NCI-H2081 treated with DMSO at 0.1 percent for 48 hours (cell line): ENCODE results near the gene ZNF611.
A peak's percentile ranks its signal among the peaks of the same experiment; 100 is the strongest.
"Not testable (repeated sequence)": the region's sequence is repeated elsewhere in the genome, so short reads cannot be mapped to it uniquely, and the experiment has no call there.

Source experiments
- DNase-seq: peaks from one replicate; lab custom pipeline; 2025; lab: John Stamatoyannopoulos, UW

ZNF611 gene

DNA sequence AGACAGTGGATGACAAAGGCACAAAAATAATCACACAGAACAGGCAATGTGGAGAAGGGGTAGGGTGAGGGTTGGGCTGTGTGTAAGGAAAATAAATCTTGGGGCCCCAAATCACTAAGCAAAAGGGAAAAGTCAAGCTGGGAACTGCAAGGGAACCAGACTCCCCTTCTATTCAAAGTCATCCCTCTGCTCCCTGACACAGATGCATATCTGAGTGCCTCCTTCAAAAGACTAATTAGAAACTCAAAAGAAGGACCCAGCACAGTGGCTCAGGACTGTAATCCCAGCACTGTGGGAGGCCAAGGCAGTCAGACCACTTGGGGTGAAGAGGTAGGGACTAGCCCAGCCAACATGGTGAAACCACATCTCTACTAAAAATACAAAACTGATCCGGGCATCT is 18.3 kb downstream of the ZNF611 start:
- no peak for DNase-seq

DNA sequence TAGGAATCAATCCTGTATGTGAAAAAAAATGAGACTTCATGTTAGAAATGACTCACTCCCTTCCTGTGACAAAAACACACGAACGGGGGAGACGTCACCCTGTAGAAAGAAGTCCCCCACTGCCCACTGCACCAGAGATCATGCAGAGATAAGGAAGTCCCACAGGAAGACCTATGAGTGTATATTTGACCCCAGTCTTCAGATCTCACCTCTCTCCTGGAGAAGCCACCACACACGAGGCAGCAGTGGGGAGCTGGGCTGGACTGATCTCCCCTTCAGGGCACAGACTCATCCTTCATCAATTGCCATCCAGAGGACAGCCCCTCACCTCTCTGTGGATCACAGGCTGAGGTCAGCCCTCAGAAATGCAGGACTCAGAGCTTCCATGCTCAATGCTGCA is 18.9 kb downstream of the ZNF611 start:
- DNase-seq = not testable (repeated sequence)

DNA sequence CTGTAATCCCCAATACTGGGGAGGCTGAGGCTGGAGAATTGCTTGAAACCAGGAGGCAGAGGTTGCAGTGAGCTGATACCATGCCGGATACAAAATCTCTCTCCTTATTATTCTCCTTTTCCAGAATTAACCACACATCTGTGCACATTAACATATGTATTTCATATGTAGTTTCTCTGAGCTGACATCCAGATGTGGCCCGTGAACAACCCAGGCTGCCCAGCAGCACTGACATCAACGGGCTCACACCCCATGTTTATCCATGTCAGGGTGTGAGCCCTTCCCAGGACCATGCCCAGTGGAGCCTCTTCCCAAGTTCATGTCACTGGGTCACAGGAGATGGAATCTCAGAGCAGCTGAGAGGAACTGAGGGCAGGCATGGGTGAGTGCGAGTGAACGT is 19.5 kb downstream of the ZNF611 start:
- not testable (repeated sequence) for DNase-seq

DNA sequence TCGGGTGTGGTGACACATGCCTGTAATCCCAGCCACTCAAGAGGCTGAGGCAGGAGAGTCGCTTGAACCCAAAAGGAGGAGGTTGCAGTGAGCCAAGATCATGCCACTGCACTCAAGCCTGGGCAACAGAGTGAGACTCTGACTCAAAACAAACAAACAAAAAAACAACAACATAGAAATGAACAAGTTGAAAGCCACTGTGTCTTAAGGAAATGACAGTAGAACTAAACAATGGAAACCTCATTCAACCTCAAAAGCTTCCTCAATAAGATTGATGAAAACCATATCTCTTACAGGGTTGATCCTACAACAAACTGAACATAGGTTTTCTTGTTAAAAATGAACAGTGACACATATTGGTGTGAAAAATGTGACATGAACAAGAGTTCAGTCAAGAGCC is 21.8 kb downstream of the ZNF611 start:
- DNase-seq = not testable (repeated sequence)

DNA sequence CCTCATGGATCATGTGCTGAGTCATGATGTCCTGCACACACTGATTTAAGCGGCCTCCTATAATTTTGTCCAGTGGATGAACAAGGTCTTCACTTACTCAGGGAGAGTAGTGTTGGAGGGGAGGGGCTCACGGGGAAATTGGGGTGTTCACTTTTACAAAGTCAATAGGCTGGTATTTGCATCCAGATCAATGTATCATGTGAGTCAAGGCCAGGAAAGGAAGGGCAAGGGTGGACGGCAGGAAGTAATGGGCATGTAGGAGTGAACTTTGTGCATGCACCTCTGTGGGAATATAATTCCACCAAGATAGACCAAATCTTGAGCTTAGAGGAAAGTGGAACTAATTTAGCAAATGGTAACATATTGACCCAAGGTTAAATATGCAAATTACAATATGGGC is 23.2 kb downstream of the ZNF611 start:
- not testable (repeated sequence) for DNase-seq

DNA sequence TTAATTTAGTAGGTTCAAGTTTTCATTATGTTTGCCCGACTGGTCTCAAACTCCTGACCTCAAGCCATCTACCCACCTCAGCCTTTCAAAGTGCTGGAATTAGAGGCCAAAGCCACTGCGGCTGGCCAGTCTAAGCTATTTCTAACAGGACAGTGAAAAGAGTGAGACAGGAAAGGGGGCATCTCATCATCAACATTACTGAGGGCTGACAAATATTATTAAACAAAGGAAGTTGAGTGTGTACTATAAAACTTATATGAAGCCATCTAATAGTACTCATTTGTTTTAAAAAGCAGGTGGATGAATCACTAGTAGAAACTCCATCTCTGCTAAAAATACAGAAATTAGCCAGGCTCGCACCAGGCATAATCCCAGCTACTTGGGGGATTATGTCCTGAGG is 24.3 kb downstream of the ZNF611 start:
- no peak for DNase-seq

DNA sequence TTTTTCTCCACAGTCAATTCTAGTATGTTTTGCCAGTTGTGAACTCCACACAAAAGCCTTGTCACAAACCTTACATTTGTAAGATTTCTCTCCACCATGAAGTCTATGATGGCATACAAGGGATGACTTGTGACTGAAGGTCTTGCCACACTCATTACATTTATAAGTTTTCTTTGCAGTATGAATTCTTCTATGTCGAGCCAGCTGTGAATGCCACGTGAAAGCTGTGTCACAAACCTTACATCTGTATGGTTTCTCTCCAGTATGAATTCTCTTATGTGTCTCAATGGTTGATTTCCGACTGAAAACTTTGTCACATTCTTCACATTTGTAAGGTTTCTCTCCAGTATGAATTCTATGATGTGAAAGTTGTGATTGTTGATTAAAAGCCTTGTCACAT is 29.2 kb downstream of the ZNF611 start:
- DNase-seq = not testable (repeated sequence)

DNA sequence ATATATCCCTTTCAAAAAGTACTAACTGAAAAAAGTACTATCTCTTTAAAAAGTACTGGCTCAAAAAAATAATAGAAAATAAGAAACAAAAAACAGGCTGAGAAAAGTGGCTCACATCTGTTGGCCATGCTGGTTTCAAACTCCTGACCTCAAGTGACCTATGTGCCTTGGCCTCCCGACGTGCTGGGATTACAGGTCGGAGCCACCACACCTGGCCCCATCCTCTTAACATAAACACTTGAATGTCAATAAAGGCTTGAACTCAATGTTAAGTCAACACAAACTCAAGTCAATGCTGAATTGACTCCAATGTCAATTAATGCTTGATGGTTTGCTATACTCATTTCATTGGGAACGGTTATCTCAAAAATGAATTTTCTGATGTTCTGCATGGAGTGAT is 30.9 kb downstream of the ZNF611 start:
- no peak for DNase-seq

DNA sequence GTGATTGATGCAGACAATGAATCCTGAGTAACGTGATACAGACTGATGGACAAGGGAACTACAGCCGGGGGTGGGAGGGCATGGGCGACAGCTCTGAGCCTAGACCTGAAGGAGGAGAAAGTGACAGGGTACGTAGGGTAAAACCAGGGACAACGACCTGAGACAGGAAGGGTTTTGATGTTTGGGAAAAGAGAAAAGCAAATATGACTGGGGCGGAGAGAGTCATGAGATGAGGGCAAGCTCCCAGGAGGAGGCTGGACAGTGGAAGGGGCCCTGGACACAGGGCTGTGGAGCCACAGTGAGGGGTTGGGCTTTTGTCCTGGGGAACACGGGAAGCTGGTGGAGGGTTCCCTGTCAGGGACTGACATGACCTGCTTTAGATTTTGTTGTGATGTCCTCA is 34.2 kb downstream of the ZNF611 start:
- DNase-seq = no peak

DNA sequence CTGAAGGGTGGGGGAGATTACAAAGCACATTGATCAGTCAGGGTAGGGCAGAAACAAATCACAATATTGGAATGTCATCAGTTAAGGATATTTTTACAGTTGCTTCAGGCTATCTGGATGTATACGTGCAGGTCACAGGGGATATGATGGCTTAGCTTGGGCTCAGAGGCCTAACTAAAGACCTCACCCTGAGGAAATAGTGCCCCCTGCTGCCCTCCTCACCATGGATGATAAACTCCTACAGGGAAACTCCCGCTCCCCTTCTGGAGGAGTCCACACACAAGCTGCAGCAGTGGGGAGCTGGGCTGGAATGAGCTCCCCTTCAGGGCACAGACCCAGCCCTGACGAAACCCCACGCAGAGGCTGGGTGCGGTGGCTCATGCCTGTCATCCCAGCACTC is 35.3 kb downstream of the ZNF611 start:
- DNase-seq = not testable (repeated sequence)

DNA sequence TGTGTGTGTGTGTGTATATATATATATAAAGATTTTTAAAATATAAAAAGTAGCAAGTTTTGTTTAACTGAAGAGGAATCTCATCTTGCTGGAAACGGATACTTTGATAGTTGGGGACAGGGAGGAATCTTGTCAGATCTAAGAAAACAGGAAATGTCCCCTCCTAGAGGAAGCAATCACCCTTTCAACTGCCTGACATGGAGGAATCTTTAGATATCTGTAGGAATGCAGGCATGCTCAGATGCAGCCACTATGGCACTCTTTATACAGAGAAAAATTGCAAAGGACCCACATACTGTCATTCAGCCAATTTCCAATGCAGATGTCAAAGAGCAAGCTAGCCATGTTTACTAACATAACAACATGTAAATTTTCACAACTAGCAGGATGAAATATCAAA is 38.8 kb downstream of the ZNF611 start:
- DNase-seq = no peak

DNA sequence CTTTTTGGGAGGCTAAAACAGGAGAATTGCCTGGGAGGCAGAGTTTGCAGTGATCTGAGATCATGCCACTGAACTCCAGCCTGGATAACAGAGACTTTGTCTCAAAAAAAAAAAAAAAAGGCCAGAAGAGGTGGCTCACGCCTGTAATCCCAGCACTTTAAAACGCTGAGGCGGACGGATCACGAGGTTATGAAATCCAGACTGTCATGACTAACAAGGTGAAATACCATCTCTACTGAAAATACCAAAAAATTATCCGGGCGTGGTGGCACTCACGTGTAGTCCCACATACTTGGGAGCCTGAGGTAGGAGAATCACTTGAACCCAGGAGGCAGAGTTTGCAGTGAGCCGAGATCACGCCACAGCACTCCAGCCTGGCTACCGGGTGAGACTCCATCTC is 39.9 kb downstream of the ZNF611 start:
- DNase-seq = no peak

DNA sequence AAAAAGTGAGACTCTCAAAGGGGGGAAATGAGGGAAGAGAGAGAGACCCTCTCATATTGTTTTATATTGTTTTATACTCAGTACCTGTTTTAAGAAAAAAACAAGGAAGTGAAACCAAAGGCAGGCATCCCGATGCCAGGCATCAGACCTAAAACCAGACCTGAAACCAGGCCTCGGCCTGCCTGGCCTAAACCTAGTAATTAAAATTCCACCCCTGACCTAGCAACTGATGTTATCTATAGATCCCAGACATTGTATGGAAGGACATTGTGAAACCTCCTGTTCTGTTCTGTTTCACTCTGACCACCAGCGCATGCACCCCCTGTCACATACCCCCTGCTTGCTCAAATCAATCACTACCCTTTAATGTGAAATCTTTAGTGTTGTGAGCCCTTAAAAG is 40.6 kb downstream of the ZNF611 start:
- DNase-seq = not testable (repeated sequence)

DNA sequence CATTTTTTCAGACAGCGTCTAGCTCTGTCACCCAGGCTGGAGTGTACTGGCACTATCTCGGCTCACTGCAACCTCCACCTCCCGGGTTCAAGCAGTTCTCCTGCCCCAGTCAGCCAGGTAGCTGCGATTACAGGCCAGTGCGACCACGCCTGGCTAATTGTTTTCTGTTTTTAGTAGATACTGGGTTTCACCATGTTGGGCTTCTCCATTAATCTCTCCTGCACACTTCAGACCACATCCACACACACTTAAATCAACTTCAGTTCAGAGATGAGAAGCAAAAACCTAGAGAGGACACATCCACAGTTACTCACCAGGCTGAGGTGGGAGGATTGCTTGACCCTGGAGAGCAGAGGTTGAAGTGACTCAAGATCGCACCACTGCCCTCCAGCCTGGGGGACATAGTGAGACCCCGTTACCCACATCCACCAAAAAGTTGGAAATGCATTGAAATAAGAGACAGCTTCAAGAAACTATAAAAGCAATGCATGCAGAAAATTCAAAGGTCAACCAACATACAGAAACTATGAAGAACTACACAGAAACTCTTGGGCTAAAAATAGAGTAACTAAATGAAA is 42.3 kb downstream of the ZNF611 start:
- DNase-seq = no peak

DNA sequence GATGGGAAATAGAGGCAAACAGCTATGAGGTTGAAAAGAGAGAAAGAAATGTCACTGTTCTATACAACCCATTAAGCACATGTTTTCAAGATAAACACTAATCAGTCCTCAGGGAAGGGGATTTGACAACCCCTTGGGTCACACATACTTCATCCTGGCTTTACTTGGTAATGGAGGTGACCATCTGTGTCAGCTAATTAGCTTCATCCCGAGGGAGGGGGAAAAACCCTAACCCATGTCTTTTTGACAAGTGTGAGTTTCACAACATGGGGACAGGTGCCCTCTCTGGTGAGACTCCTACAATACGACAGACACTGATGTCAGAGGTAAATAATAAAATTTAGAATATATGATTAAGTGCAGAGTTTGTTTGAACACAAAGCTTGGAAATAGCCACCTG is 43.1 kb downstream of the ZNF611 start:
- no peak for DNase-seq

DNA sequence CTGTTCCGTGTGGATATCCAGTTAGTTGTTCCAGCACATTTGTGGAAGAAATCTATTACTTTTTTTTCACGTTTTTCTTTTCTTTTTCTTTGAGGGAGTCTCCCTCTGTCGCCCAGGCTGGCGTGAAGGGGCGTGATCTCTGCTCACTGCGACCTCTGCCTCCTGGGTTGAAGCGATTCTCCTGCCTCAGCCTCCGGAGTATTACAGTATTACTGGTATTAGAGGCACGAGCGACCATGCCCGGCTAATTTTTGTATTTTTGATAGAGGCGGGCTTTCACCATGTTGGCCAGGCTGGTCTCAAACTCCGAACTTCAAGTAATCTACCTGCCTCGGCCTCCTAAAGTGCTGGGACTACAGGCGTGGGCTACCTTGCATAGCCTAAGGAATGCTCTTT is 43.6 kb downstream of the ZNF611 start:
- no peak for DNase-seq

DNA sequence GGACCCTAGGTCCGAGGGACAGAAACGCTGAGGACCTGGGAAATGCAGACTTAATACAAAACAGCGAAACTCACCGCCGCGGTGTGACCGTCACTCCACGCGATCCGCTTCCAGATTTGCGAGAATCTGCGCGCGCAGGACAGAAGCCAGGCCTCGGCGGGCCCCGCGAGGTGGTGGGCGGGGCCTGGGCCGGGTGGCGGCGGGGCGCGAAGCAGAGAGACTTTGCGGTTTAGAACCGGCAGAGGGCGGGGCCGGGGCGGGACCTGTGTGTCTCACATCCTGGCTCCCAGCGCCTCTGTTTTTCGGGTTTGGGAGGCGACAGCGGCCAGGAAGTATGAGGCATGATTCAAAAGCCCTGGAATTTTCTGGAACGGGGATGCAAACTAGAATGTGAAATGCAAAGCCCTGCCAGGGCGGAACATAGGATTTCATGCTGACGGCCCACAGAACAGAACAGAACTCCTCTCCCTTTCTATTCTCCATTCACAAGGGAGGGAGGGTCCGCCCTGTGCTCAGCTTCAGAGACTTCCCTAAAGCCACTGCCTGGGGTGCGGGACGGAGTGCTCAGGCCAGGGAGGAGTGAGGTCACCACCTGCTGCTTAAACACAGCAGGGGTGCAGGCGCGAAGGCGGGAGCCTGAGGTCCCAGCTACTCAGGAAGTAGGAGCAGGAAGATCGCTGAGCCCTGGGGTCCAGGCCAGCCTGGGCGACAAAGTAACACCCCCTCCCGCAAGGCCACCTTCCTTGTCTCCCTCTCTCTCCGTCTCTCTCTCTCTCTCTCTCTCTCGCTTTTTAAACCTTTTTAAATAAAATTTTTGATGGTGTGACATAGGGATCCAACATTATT is 44.3 kb downstream of the ZNF611 start:
- DNase-seq = peak; percentile 14

DNA sequence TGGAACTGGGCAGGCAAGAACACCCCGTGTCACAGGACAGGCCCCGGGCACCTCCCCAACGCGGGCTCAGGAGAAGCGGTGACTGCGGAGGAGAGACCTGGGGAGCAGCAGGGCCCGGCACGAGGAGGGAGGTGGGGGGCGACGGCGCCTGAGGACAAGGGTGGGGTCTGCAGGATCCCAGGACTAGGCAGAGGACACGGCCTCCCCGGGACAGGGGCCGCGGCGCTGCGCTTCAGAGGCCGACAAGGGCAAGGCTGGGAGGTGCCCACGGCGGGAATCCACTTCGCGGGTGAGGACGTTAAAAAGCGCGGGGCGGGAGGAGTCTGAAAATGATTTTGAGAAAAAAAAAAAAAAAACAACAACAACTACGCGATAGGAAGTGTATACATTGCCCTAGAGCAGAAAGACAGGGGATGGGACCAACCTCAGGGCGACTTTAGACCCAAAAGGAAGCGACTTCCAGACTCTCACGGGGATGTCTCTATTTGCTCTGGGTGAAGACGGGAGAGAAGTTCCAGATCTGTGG is 44.9 kb downstream of the ZNF611 start:
- DNase-seq = no peak

DNA sequence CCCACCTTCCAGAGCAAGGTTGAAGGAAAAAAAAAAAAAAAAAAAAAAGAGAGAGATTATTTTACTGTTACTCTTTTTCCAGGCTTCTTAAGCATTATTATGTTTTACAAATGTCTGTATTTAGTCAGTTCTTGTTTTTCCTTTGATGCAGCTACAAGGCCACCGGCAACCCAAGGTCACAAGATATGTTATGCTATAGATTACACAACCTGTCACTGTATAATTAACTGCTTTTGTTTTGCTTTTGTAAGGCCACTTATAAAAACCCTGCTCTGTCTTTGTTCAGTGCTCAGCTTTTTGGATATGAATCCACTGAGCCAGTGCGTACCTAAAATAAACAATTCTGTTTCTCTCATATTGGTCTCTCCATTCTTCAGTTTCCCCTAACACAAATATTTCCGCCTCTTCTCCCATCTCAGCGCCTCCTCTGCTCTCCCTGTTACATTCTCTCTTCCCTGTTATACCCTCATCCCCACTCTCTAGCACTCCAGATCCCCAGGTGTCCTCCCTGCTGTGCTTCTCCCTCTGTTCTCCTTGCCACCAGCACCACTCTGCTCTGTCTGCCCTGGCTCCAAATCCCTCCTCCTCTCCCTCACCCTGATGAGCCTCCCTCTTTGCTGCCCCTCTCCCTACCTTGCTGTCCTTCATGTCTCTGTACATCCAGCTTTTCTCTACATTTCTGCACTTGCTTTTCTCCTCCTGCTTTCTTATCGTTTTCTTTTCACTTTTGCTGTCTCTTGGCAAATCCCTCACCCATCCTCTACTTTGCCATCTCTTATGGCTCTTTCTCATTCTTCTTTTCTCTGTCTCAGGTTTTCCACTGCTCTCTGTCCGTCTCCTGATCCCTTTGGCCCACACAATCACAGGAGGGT is 45.7 kb downstream of the ZNF611 start:
- not testable (repeated sequence) for DNase-seq

DNA sequence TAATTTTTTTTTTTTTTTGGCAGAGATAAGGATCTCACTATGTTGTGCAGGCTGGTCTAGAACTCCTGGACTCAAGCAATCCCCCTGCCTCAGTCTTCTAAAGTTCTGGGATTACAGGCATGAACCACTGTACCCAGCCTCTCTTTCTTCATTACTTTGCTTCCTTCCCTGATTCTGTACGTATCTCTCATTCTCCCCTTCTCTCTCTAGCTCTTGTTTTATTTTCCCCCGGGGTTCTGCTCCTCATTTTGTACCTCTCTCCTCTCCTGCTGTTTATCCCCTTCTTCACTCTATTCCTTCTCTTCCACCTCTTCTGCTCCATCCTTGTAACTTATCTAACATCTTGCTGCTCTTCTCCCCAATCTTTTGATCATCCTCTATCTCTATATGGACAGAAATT is 46.5 kb downstream of the ZNF611 start:
- no peak for DNase-seq

DNA sequence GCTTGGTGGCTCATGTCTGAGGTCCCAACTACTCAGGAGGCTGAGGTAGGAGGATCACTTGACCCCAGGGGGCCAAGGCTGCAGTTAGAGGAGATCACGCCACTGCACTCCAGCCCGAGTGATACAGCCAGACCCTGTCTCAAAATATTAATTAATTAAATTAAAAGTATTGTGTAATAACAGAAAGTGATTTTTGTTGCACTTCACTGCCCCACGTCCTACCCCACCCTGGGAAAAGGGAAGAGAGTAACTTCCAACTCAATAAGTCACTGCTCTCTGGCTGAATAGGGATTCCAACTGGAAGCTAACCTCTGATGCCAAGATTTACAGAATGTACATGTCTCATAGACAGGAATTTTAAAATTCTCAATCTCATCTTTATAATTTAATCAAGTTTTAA is 47.2 kb downstream of the ZNF611 start:
- DNase-seq = no peak

DNA sequence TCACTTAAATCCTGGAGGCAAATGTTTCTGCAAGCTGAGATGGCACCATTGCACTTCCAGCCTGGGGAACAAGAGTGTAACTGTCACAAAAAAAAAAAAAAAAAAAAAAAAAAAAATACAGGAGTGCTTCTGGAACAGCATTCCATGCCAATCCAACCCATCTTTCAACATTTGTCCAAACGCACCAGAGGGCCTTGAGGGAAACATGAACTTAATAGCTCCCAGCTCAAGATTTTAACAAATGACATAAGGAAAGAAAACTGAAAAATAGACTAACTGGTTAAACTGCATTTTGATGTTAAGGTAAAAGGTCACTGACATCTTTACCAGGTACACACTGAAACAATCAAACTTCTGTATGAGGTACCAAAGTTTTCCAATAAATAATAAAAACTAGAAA is 49.0 kb downstream of the ZNF611 start:
- no peak for DNase-seq

DNA sequence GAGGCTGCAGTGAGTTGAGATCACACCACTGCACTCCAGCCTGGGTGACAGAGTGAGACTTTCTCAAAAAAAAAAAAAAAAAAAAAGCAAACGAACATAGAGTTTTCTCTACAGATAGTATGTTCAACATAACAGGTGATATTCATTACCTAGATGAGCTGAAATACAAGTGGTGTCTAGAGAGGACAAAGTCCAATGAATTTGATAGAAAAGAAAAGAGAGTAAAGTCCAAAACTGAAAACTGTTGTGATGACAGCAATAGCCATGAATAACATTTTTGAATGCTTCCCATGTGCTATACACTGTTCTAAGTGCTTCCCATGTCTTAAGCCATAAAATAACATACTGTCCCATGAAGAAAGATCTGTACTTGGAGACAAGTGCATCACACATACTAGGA is 53.6 kb downstream of the ZNF611 start:
- DNase-seq = not testable (repeated sequence)
